ENCODE measurements around the gene LSMEM2.
"Not testable (repeated sequence)": the region's sequence is repeated elsewhere in the genome, so short reads cannot be mapped to it uniquely, and the experiment has no call there.

Gene LSMEM2

DNA sequence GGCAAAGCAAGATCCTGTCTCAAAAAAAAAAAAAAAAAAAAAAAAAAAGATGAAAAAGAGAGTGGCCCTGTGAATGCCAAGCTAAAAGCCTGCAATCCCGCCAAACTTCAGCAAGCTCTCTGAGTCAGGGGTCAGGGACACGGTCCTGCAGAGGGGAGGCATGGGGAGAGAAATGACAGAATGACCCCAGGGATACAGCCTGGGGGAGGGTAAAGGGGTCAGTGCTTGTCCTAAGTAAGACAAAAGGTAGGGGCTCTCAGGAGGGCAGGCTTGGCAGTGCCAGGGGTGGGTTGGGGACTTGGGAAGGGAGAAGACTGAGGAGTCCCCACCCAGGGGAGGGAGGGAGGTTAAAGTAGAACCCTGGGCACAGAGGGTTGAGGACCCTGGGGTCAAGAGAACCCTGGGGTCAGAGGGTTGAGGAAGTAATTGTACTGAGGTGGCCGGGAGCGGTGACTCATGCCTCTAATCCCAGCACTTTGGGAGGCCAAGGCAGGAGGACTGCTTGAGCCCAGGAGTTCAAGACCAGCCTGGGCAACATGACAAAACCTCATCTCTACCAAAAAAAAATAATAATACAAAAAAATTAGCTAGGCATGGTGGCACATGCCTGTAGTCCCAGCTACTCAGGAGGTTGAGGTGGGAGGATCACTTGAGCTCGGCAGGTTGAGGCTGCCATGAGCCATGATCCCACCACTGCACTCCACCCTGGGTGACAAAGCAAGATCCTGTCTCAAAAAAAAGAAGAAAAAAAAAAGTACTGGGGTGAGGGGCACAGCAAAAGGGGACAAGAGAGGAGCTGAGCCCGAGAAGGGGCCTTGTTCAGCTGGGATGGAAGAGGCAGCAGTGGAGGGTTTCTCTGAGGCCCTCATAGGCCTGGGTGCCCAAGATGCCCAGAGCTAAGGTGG lies 15.2 kb upstream of the LSMEM2 start:
- no peak for DNase-seq (ENCODE audit: extremely low spot score, insufficient read length, low read depth)
- no peak for FAIRE-seq

DNA sequence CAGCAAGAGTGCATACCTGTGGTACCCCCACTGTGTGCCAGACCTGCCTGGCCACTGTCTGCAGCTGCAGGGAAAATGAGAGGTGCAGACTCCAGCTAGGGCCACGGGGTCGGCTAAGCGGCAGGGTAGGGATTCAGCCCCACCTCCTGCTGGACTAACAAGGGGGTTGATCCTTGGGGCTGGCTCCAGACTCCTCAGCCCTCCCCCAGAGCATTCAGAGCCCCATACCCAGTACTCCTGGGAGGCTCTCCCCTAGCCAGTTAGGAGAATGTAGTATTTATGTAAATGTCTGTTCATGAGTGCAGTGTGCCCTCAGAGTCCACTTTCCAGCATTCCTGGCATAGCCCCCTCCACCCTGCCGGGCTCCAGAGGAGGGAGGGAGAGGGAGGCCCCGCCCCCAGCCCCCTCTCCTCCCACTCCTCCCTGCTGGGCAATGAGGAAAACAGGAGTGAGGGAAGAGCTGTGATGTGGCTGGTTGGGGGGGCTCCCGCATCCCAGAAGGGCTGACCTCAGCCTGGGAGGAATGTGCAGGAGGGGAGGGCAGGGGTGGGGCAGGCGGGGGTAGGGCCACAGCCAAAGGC lies 14.4 kb upstream of the LSMEM2 start:
- FAIRE-seq (no peak), DNase-seq (ENCODE audit: extremely low spot score, insufficient read length, low read depth) (no peak)

DNA sequence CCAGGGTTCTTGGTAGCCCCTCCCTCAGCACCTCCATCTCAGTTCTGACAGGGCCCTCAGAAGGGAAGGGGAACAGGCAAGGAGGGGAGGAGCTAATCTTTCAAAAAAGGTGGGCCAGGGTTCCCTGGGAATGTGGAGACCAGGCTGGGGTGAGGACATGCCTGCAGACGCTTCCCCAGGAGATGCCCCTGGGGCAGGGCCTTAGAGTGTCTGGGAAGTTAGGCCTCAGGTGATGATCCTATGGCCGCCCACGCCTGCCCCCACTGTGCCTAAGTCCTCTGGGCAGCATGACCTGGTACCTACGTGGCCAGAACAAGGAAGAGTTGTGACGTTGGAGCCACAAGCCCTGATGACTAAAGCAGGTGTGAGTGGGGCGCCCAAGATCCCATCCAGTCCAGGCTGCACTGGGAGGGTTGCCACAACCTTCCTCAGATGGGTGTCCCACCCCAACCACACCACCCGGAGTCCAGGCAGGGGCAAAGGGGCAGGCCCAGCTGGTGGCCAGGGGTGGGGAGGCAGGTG lies 13.9 kb upstream of the LSMEM2 start:
- DNase-seq (ENCODE audit: extremely low spot score, insufficient read length, low read depth), result no peak
- FAIRE-seq, result no peak

DNA sequence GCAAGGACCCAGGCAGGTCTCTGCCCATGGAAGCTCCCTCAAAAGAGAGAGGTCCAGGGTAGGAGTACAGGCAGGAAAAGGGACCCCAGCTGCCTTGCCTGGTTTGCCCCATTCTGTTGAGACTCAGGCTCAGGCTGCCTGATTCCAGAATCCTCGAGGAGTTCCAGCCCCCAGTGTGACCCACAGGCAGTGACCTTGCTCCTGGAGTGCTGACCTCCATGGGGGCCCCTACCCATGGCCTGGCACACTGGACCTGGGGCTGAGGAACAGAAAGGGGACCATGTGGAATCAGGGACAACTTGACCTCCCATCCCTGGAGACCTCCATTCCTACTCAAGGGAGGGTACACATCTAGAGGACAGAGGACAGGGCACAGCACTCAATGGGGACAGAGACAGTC lies 13.3 kb upstream of the LSMEM2 start:
- DNase-seq (ENCODE audit: extremely low spot score, insufficient read length, low read depth), result no peak
- no peak for FAIRE-seq

DNA sequence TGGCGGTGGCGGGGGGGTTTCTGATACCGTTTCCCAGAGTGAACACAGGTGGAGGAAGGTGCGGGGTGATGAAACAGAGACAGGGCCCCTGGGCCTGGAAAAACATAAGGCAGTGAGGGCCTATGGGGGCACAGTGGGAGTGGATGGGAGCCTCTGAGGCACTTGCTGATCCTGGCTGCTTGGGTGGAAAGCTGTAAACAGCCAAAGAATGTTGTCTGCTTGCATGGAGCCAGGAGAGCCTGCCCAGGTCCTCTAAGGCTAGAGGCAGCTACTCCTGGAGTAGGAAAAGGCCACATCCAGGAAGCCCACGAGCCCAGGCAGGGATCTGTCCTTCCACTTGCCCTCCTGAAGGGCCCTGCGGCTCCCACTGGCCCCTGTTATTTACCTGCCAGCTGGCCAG lies 12.9 kb upstream of the LSMEM2 start:
- DNase-seq (ENCODE audit: extremely low spot score, insufficient read length, low read depth) (no peak), FAIRE-seq (no peak)

DNA sequence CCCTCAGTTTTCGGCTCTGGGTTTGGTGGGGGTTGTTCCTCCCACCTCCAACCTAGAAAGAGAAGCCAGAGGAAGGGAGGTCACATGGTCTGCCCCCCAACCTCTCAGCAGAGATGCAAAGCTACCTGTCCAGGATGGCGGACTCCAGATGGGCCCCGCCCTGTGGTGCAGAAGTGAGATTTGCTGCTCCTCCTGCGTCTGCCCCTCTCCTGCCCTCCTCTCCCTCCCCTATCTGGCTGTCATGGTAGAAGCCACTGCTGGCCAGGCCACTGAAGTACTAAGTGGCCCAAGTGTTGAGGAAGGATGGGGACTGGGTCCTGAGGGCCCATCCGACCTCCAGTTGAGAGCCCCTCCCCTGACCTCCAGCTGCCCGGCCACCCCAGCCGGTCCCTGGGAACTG lies 12.1 kb upstream of the LSMEM2 start:
- no peak for DNase-seq (ENCODE audit: extremely low spot score, insufficient read length, low read depth)
- no peak for FAIRE-seq

DNA sequence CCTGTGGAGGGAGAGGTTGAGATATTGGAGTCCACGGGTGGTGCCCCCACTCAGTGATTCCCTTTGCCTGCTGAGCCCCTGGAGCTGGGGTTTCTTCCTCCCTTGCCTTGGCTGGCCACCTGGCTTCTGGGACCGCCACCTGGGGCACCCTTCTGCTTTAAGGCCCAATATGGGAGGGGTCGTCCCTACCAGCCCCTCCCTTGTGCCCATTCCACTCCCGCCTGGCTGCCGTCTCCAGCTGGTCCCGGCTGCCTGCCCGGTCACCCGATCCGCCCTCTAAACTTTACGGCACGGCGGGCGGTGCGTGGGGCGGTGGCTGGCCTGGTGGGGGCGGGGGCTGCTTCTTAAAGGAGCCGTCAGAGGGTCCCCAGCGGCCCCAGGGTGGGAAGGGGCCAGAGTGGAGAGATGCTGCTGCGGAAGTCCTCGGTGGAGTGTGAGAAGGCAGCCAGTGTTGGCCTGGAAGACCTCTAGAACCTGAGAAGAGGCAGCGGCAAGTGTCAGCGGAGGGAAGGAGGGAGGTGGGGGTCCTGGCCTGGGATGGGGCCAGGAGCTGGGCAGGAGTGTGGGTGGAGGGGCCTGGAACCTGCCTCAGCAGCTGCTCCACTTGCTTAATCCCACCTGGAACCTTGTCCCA lies 11.5 kb upstream of the LSMEM2 start:
- FAIRE-seq (no peak), DNase-seq (ENCODE audit: extremely low spot score, insufficient read length, low read depth) (no peak)

DNA sequence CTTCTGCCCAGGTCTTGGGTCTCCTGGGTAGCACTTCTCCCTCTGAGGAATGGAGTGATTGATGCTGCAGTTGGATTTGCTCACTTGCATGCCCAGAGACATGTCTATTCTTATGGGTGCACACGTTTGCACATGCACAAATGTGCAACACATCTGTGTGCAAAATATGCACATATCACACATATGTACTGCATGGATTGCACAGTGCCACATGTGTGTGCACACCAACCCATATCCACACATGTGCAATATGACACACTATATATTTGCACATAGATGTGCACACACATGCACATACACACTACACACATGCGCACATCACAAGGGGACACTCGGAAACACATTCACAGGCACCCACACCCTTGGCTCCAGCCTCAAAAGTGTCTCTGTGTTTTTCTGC lies 10.6 kb upstream of the LSMEM2 start:
- DNase-seq (ENCODE audit: extremely low spot score, insufficient read length, low read depth) (no peak), FAIRE-seq (no peak)

DNA sequence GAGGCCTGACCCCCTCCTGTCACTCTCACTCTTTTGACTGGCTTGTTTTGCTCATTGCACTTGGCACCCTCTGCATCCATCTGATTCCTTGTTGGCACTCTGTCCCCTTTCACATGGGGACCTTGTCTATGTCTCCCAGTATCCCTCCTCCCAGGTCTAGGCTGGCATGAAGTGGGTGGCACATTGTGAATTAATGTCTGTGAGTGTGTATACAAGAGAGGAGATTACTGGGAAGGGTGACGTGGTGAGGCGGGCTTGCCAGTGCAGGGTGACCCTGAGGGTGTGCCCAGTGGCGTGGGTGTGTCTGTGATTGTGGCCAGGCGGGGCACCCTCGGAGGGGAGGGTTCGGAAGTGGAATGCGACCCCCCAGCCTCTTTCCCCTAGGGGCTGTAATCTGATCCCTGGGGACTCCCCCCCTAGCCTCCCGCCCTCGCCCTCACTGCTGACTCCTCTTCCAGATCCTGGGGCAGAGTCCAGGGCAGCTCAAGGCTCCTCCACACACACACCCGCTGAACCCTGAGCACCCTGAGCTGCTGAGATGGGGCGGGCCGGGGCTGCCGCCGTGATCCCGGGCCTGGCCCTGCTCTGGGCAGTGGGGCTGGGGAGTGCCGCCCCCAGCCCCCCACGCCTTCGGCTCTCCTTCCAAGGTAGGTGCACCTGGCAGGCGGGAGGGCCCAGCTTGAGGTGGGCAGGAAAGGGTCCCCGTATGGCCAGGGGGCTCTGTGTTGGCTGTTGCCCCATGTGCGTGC lies 10.0 kb upstream of the LSMEM2 start, which contains the start of gene SEMA3B:
SEMA3B (plus strand) TSS at position 445 of the 749 bp plus-strand sequence; CDS start at position 539, 94 bp downstream.
- no peak for DNase-seq (ENCODE audit: extremely low spot score, insufficient read length, low read depth)
- FAIRE-seq, result no peak

DNA sequence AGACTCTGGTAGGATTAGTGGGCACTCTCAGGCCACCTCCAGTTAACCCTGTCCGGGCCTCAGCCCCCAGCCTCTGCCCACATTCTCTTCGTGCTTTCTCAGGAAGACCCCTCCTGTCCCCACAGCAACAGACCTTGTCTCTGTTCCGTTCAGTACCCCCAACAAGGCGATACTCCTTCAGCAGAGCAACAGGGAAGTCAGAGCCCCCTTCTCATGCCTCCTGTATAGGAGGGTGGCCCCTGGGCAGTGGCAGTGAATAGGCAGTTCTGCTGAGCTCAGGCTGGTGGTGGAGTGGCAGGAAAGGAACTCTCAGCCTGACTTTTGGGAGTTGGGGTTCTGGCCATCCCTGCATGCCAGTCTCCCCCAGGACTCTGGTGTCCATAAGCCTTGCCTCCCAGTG lies 9.4 kb upstream of the LSMEM2 start:
- FAIRE-seq, result no peak

DNA sequence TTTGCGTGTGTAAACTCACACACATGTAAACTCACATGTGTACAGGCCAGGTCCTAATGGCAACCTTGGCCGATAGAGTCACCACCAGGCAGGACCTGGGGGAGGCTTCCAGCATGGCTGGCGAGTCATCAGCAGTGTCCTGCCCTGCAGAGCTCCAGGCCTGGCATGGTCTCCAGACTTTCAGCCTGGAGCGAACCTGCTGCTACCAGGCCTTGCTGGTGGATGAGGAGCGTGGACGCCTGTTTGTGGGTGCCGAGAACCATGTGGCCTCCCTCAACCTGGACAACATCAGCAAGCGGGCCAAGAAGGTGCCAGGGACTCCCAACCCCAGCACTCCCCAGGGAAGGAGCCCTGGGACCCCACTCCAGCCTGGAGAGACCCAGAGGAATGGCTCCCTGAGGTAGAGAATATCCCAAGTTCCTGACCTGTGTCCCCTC lies 8.9 kb upstream of the LSMEM2 start:
- DNase-seq (ENCODE audit: extremely low spot score, insufficient read length, low read depth) (no peak), FAIRE-seq (no peak)

More for the DNA sequence above, 9.4 kb upstream of the LSMEM2 start:
- DNase-seq (ENCODE audit: extremely low spot score, insufficient read length, low read depth), result no peak

DNA sequence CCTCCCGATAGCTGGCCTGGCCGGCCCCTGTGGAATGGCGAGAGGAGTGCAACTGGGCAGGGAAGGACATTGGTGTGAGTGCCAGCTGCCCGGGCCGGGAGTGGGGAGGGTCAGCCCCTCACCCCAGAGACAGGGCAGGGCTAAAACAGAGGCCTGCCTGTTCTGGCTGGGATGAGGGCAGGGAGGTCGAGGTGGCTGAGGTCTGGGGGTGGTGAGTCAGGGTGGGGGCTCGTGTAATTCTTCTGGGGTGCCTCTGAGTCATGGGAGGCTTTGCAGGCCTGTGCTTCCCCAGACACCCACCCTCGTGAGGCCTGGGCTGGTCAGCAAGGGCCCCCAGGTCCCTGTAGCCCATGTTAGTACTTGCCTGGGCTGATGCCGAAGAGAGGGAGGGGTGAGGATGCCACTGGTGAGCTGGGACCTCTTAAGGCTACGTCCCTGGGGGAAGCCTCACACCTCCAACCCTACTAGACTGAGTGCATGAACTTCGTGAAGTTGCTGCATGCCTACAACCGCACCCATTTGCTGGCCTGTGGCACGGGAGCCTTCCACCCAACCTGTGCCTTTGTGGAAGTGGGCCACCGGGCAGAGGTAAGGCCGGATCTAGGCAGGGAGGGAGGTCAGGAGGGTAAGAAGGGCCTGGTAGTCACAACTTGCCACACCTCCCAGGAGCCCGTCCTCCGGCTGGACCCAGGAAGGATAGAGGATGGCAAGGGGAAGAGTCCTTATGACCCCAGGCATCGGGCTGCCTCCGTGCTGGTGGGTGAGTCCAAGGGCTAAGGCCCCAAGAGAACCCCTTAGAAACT lies 8.3 kb upstream of the LSMEM2 start:
- no peak for FAIRE-seq
- DNase-seq (ENCODE audit: extremely low spot score, insufficient read length, low read depth), result no peak

DNA sequence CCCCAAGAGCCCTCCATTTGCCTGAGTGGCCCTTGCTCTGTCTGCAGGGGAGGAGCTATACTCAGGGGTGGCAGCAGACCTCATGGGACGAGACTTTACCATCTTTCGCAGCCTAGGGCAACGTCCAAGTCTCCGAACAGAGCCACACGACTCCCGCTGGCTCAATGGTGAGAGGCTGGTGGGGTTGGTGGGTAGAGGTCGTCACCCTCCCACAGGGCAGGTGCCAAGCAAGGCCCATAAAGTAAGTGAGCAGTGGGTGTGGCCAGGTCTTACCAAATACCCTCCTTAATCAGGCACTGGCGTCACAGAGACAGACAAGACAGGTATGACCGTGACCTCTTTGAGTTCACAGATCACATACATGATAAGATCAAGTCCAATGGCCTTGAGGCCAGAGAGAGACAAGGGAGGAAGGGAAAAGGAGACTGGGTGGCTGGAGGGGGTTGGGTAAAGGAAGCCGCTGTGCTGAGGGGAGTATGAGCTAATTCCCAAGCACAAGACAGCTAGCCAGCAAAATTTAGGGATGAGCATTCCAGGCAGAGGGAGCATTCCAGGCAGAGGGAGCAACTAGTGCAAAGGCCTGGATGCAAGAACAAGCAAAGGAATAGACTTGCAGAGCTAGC lies 7.5 kb upstream of the LSMEM2 start:
- DNase-seq (ENCODE audit: extremely low spot score, insufficient read length, low read depth) (no peak), FAIRE-seq (no peak)

DNA sequence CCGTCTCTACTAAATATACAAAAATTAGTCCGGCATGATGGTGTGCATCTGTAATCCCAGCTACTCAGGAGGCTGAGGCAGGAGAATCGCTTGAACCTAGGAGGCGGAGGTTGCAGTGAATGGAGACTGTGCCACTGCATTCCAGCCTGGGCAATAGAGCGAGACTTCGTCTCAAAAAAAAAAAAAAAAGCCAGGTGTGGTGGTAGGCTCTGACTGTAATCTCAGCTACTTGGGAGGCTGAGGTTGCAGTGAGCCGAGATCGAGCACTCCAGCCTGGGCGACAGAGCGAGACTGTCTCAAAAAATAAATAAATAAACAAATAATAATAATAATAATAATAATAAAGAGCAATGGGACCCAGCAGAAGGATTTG lies 6.4 kb upstream of the LSMEM2 start:
- FAIRE-seq; DNase-seq (ENCODE audit: extremely low spot score, insufficient read length, low read depth): not testable (repeated sequence)

DNA sequence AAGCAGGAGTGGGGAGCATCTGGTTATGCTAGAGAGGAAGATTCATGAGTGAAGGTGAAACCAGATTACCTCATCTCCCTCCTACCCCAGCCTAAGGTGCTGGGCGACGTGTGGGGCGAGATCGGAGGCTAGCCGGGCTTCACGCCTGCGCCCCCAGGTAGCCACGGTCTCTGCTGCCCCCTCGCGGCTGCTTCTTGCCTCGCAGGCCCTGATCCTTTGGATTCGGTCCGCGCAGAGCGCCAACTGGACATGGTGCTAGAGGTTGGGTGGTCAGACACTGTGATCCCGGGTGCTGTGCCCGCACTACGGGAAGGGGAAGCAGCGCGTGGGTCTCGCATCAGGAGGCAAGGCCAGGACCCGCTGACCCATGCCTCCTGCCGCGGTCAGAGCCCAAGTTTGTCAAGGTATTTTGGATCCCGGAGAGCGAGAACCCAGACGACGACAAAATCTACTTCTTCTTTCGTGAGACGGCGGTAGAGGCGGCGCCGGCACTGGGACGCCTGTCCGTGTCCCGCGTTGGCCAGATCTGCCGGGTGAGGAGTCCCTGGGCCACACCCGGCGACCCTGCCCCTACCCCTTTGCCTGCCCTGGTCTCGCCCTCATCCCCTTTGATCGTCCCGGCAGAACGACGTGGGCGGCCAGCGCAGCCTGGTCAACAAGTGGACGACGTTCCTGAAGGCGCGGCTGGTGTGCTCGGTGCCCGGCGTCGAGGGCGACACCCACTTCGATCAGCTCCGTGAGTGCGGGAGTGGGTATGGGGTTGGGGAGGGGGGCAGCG lies 5.8 kb upstream of the LSMEM2 start:
- DNase-seq (ENCODE audit: extremely low spot score, insufficient read length, low read depth) (peak; percentile 96), FAIRE-seq (peak; percentile 97)

DNA sequence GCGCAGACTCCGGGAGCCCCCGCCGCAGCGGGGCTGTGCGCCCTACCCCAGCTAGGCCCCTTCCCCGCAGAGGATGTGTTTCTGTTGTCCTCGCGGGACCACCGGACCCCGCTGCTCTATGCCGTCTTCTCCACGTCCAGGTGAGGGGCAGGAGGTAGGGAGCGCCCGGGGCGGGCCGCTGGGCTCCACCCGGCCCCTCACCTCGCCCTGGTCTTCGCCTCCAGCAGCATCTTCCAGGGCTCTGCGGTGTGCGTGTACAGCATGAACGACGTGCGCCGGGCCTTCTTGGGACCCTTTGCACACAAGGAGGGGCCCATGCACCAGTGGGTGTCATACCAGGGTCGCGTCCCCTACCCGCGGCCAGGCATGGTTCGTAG lies 5.2 kb upstream of the LSMEM2 start:
- FAIRE-seq (no peak), DNase-seq (ENCODE audit: extremely low spot score, insufficient read length, low read depth) (no peak)

DNA sequence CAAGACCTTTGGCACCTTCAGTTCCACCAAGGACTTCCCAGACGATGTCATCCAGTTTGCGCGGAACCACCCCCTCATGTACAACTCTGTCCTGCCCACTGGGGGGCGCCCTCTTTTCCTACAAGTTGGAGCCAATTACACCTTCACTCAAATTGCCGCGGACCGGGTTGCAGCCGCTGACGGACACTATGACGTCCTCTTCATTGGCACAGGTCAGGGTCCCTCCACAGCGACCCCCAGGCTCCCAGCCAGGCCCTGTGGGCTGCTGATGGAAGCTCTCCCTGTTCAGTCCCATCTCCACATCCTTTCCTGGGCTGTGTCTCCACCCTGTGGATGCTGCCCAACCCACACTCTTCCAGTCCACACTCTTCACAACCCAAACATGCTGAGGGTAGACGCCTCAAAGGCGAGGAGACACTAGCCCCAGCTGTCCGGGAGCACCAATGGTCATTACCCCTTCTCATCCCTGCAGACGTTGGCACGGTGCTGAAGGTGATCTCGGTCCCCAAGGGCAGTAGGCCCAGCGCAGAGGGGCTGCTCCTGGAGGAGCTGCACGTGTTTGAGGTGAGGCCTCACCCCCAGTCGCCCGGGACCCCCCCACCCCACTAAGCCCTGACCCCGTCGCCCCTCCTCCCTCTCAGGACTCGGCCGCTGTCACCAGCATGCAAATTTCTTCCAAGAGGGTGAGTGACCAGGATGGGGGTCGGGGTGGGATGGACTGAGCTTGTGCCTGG lies 4.3 kb upstream of the LSMEM2 start:
- no peak for DNase-seq (ENCODE audit: extremely low spot score, insufficient read length, low read depth)
- FAIRE-seq, result no peak
